COR-L47 (cell line): ENCODE measurements around the gene SOCS2.
A peak's percentile ranks its signal among the peaks of the same experiment; 100 is the strongest.
"Not testable (repeated sequence)": the region's sequence is repeated elsewhere in the genome, so short reads cannot be mapped to it uniquely, and the experiment has no call there.

Experiments
- DNase-seq: peaks from one replicate; lab custom pipeline; 2025; lab: John Stamatoyannopoulos, UW

Gene SOCS2

DNA sequence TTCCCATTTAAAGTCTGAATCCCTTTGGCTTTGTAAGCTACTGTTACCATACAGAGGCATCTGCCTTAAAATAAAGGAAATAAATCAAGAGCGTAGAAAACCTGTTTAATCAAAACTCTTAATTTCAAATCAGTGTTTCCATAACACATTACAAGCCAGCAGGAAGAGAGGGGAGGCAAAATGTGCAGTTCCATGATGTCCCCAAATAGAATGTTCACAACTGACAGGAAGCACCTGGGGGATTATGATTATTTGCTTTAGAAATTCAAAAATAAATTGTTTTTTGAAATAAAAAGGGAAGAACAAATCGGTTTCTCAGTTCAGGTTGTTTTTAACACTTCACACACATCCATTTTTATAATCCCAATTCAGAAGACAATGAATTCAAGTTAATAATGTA lies 21.4 kb downstream of the SOCS2 start:
- DNase-seq: no peak

- no peak for DNase-seq
Measured at GRCh38 chr12:93594766-93595311, 22.4 kb downstream of the SOCS2 start.

DNA sequence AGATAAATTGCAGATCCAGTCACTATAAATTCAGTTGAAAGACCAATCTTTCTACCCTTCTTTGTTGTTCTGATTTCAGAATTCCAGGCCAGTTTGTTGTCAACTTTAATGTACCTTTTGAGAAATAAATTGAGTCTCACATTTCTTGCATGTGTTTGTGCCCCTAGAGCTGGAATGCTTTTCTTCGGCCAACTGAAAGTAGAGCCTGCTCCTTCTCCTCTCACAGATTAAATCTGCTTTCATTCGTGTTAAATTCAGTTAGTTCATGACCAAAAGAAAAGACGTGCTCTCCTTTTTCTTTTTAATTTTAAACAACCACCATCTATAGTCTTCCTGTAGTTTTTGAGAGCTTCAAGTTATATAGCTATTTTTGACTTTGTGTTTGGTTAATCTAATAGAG lies 22.9 kb downstream of the SOCS2 start:
- DNase-seq: no peak

DNA sequence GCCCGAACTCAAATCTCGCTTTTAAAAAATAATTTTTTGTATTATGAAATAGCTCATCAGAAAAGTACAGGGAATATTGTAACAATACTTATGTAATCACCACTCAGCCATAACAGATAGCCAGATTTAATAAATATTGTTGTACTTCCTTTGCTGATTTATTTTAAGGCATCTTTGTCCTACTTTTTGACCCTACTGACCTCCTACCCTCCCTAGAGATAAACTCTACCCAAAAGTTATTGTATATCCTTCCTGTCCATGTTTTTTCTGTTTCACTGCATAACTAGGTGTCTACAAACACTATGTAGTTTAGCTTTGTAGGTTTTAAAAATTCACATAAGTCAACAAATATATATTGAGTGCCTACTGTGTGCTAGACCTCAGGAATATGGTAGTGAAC lies 25.1 kb downstream of the SOCS2 start:
- no peak for DNase-seq

DNA sequence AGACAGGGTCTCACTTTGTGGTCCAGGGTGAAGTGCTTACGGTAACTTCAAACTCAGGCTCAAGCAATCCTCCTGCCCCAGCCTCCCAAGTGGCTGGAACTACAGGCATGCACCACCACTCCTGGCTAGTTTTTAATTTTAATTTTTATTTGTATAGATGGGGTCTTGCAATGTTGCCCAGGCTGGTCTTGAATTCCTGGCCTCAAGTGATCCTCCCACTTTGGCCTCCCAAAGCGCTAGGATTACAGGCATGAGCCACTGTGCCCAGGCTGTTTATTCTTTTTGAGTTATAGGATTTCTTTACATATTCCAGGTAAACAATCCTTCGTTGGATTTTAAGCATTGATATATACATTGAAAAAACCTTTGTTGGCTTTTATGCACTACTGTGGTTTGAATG lies 26.7 kb downstream of the SOCS2 start:
- DNase-seq: no peak

DNA sequence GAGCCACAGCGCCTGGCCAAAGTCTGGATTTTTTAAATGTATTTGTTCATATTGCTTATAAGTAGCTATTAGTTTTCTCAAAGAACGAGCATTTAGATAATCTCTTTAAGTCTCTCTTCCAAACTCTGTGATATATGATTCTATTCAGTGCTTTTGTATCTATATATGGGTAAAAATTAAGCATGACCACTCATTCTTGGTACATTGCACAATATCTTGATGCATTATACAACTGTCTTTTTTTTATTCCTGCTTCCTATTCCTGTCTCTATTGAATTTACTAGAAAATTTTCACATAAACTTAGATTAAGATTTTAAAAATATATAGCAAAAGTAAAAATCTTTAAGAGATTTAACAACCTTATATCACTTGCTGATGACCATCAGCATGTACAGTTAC lies 29.1 kb downstream of the SOCS2 start:
- DNase-seq: no peak

DNA sequence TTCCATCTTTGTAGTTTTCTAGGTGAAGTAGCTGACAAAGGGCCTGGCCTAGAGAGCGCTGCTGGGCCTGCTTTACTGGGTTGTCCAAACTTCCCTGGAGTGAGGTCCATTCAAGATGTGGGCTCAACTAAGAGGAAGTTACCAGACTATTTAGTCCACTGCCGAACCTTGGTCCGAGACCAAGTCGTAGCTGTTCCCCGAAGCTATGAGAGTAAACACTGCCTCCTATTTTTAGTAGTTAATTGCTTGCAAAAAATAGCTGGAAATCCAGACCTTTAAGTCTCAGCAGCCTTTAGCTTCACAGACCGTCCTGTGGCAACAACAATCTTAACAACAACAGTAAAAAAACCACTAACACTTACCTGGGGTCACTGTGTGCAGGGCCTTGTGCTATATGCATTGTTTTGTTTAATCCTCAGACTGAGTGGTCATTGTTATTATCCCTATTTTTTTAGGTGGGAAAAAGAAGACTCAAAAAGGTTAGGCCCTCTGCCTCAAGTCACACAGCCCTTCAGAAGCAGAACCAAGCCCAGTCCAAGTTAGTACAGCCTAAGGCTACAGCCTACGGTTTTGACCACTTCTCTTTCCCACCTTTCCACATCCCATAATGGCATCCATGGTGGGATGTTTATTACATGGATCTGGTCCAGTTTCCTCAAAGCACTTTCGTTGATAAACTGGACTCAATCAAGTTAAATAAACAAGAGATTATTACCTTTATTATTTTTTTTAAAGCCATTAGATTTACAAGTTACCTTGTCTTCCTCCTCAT lies 30.6 kb downstream of the SOCS2 start:
- DNase-seq: no peak

GRCh38 chr12:93603762-93604161 lies 31.3 kb downstream of the SOCS2 start:
- DNase-seq: peak; percentile 16

GRCh38 chr12:93608313-93608712 lies 35.8 kb downstream of the SOCS2 start:
- DNase-seq: no peak

GRCh38 chr12:93609281-93610192 lies 37.1 kb downstream of the SOCS2 start:
- no peak for DNase-seq

- no peak for DNase-seq
Measured at GRCh38 chr12:93612776-93613175, 40.3 kb downstream of the SOCS2 start.

- no peak for DNase-seq
Measured at GRCh38 chr12:93614917-93615596, 42.6 kb downstream of the SOCS2 start.

DNA sequence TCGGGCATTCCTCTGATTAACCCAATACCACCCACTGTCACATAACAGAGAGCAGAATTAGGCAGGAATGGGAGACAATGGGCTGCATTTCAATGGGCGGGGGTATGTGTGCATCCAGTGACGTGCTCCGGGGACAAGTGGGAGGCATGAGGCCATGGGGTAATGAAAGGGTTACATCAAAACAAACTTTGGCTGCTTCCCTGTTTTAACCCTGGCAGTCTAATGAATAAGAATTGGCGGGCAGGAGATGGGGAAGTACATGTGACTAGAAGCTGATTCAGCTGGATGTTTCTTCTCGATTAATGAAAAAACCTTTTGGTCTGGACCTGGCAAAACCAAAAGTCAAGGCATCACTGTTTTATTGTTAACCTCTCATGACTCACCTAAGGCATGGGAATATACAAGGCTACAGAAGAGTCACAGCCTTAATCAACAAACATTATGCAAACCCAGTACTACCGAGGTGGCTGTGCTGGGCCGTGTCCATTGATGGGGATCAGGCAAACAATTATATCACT lies 44.2 kb downstream of the SOCS2 start:
- no peak for DNase-seq

GRCh38 chr12:93618891-93619410 lies 46.5 kb downstream of the SOCS2 start:
- no peak for DNase-seq

- no peak for DNase-seq
Measured at GRCh38 chr12:93621986-93622385, 49.5 kb downstream of the SOCS2 start.

DNA sequence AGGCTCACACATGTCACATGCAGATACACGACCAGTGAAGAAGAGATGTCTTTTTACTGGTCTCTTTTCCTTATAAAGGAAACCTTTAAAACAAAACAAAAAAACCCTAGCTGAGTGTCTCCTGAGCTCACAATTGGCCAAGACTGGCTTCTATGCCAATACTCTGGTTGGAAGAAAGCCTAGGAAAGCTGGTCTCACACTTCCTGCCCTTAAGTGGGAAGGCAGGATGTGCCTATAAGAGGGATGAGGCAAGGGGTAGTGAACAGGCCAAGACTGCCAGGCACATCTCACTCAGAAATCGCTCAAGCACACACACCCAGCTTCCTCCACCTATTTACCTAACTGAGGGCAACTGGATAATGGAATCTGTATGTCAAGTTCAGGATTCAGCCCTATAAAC lies 50.0 kb downstream of the SOCS2 start:
- no peak for DNase-seq

DNA sequence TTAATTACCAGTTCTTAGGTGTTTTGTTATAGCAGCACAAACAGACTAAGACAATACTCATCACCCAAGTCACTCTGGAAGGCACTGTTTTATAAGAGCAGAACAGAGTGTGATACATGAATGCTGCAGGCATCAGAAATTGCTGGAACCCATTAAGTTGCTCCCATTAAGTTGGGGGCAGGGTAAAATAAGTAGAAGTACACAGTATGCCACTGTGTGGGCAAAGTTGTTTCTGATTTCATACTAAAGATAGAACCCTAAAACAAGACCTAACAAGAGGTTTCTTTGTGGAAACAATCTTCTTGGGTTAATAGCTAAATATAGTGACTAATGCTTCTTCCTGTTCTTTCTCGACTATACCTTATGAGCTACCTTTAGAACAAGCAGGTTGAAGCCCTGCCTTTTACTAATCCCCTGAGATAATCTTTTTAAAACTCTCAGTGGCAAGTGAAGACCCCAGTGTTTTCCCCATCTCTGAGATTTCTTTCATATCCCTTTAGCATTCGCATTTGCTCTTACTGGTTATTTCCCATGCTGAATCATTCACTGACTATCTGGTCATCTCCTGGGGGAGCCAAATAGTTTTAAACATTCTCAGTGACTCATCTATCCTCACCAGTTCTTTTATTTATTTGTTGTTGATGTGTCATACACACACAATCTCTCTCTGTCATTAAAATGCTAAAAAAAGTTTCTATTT lies 52.3 kb downstream of the SOCS2 start:
- no peak for DNase-seq

DNA sequence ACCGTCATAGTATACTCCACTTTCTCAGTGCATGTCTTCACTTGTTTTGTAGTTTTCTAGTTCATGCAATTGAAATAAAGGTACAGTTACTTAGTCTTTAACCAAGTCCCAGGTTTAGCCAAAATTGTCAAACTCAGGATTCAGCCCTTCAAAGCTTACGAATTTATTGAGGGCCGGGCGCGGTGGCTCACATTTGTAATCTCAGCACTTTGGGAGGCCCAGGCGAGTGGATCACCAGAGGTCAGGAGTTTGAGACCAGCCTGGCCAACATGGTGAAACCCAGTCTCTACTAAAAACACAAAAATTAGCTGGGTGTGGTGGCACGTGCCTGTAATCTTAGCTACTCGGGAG lies 52.8 kb downstream of the SOCS2 start:
- DNase-seq: not testable (repeated sequence)

- no peak for DNase-seq
Measured at GRCh38 chr12:93626160-93626559, 53.7 kb downstream of the SOCS2 start.
